ENCODE results near the gene FES.

FES gene

GRCh38 chr15:90851940-90852339 lies 32.4 kb upstream of the FES start:
- no peak for DNase-seq (ENCODE audit: low read depth)
- H3K4me3 ChIP-seq (ENCODE audit: low read length): no peak overlapping the region
- no peak for TF ChIP-seq CTCF (conservative IDR thresholded peaks at IDR 0.05; ENCODE audit: low read length)

GRCh38 chr15:90855139-90855538 lies 29.2 kb upstream of the FES start:
- no peak for TF ChIP-seq CTCF (conservative IDR thresholded peaks at IDR 0.05; ENCODE audit: low read length)

GRCh38 chr15:90857337-90857736 lies 27.0 kb upstream of the FES start:
- TF ChIP-seq CTCF (conservative IDR thresholded peaks at IDR 0.05; ENCODE audit: low read length): no peak
- H3K4me3 ChIP-seq (ENCODE audit: low read length): no peak overlapping the region
- no peak for DNase-seq (ENCODE audit: low read depth)

More at GRCh38 chr15:90855139-90855538, 29.2 kb upstream of the FES start:
- no peak overlapping the region for H3K4me3 ChIP-seq (ENCODE audit: low read length)
- no peak for DNase-seq (ENCODE audit: low read depth)

GRCh38 chr15:90857883-90858443 lies 26.3 kb upstream of the FES start:
- DNase-seq (ENCODE audit: low read depth): no peak
- no peak overlapping the region for H3K4me3 ChIP-seq (ENCODE audit: low read length)
- TF ChIP-seq CTCF (conservative IDR thresholded peaks at IDR 0.05; ENCODE audit: low read length): no peak

GRCh38 chr15:90859234-90860131 lies 24.8 kb upstream of the FES start:
- no peak overlapping the region for H3K4me3 ChIP-seq (ENCODE audit: low read length)
- peak; percentile 39 for TF ChIP-seq CTCF (conservative IDR thresholded peaks at IDR 0.05; ENCODE audit: low read length)
- DNase-seq (ENCODE audit: low read depth): no peak

- no peak for DNase-seq (ENCODE audit: low read depth)
- no peak for TF ChIP-seq CTCF (conservative IDR thresholded peaks at IDR 0.05; ENCODE audit: low read length)
- H3K4me3 ChIP-seq (ENCODE audit: low read length): no peak overlapping the region
These were observed 23.9 kb upstream of the FES start for GRCh38 chr15:90860450-90860849.
